Uterus (tissue), 4 donors: Measurements from ENCODE around the gene TMEM11. TPM values are rescaled to one million over a fixed set of nuclear protein-coding genes. Genes with fewer than 3 reads are reported as not detected.

Experiments used
- DNase-seq, 2 donors: peaks; one replicate each; pipeline ENCODE4 v3.0.0-alpha.2; 2019 to 2020
- H3K27ac ChIP-seq, 2 donors: fragments of 200-600 bp; sonication (generic); 1 replicate in 1 of 2; 2 replicates in 1 of 2; pipeline ENCODE4 v1.5.1; 2016 to 2018
- H3K27me3 ChIP-seq, 2 donors: fragments of 200-600 bp; sonication (generic); one replicate each; pipeline ENCODE4 v1.5.1; 2018 to 2019; ENCODE audit warnings: control low read depth in 1 of 2
- H3K36me3 ChIP-seq, 2 donors: fragments of 200-600 bp; sonication (generic); one replicate each; pipeline ENCODE4 v1.5.1; 2019; ENCODE audit warnings: control low read depth in 1 of 2
- H3K4me1 ChIP-seq, 2 donors: fragments of 200-600 bp; sonication (generic); one replicate each; pipeline ENCODE4 v1.5.1; 2018 to 2019; ENCODE audit warnings: control low read depth in 1 of 2
- H3K4me3 ChIP-seq, 2 donors: fragments of 200-600 bp; sonication (generic); 1 replicate in 1 of 2; 2 replicates in 1 of 2; pipeline ENCODE4 v1.5.1; 2018 to 2019; ENCODE audit warnings: mild to moderate bottlenecking in 1 of 2
- H3K9me3 ChIP-seq, 2 donors: fragments of 200-600 bp; sonication (generic); one replicate each; pipeline ENCODE4 v1.5.1; 2019; ENCODE audit warnings: control low read depth in 1 of 2
- POLR2A ChIP-seq, 2 donors: fragments of 450-650 bp; IDR thresholded peaks; one replicate each; pipeline ENCODE4 v1.6.1; 2016; ENCODE audit warnings: antibody characterized with exemption in 2 of 2, mild to moderate bottlenecking in 1 of 2, moderate library complexity in 1 of 2
- intact Hi-C: fragments of 100-400 bp; cut with DNase I; formaldehyde crosslinking; loops from one replicate; pipeline ENCODE4 v1.15.1; 2023; ENCODE audit warnings: low total_unique reads
- total RNA-seq, 4 donors: library from RNA; depleted of rRNA in 3 of 4; stranded (reverse); fragments of >200 nt in 3 of 4; gene quantifications; one replicate each; pipeline versions ENCODE4 v1.1.0 to v1.2.4, GENCODE V29; 2014 to 2023
- TF ChIP-seq, protein P1 (sequence below), 4 experiments: fragments of 200-600 bp in 2 of 4; fragments of 450-650 bp in 2 of 4; sonication (generic) in 2 of 4; IDR thresholded peaks; one replicate each; pipeline ENCODE4 v1.5.1; 2016 to 2019; ENCODE audit warnings: antibody characterized with exemption in 4 of 4, mild to moderate bottlenecking in 2 of 4, moderate library complexity in 1 of 4
- donor health status: DM: yes; HTN: yes; CAD: no.

Gene TMEM11
- total RNA-seq, 4 donors from 2014 or later = 6.9 to 23.8 (median 15.3) TPM

DNA sequence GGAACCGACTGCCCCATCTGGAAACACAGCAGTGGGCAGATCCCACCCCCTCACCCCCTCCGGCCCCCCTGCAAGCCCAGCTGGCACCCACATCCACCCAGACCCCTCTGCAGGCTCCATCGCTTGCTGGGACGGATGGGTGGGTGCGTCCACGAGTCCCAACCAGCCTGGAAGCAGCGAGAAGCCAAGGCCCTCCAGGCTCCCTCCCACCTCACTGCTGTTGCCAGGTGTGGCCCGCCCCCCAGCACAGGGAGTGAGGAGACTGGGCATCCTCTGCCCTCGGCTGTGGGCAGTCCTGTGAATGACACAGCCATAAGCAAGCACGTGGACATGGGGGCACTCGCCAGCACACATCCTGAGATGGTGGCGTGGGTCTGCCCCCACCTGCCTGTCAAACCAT lies 11.4 kb downstream of the TMEM11 start:
- no peaks in the 10 kb centered on the region for H3K27me3 ChIP-seq
- DNase-seq = no peak
- no peaks in the 10 kb centered on the region for H3K4me1 ChIP-seq
- intact Hi-C loops = no loop called here
- no peak overlapping the region for H3K4me3 ChIP-seq
- no peaks in the 10 kb centered on the region for H3K9me3 ChIP-seq
- no peak overlapping the region for H3K27ac ChIP-seq
- H3K36me3 ChIP-seq = no peaks in the 10 kb centered on the region
- TF ChIP-seq, protein P1, sequence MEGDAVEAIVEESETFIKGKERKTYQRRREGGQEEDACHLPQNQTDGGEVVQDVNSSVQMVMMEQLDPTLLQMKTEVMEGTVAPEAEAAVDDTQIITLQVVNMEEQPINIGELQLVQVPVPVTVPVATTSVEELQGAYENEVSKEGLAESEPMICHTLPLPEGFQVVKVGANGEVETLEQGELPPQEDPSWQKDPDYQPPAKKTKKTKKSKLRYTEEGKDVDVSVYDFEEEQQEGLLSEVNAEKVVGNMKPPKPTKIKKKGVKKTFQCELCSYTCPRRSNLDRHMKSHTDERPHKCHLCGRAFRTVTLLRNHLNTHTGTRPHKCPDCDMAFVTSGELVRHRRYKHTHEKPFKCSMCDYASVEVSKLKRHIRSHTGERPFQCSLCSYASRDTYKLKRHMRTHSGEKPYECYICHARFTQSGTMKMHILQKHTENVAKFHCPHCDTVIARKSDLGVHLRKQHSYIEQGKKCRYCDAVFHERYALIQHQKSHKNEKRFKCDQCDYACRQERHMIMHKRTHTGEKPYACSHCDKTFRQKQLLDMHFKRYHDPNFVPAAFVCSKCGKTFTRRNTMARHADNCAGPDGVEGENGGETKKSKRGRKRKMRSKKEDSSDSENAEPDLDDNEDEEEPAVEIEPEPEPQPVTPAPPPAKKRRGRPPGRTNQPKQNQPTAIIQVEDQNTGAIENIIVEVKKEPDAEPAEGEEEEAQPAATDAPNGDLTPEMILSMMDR (IDR thresholded peaks at IDR 0.05) = no peak
- no peak for TF ChIP-seq POLR2A (IDR thresholded peaks at IDR 0.05)

- no peaks in the 10 kb centered on the region for H3K27me3 ChIP-seq
- intact Hi-C loops = no loop called here
- no peak overlapping the region for H3K4me3 ChIP-seq
- no peak overlapping the region for H3K27ac ChIP-seq
- H3K4me1 ChIP-seq = no peaks in the 10 kb centered on the region
- H3K9me3 ChIP-seq = no peaks in the 10 kb centered on the region
- H3K36me3 ChIP-seq = no peaks in the 10 kb centered on the region
- TF ChIP-seq, protein P1 (IDR thresholded peaks at IDR 0.05) = no peak
- TF ChIP-seq POLR2A (IDR thresholded peaks at IDR 0.05) = no peak
- no peak for DNase-seq
Measured at GRCh38 chr17:21201874-21202273, 12.1 kb downstream of the TMEM11 start.

- no peaks in the 10 kb centered on the region for H3K4me1 ChIP-seq
- DNase-seq = no peak
- TF ChIP-seq POLR2A (IDR thresholded peaks at IDR 0.05) = no peak
- TF ChIP-seq, protein P1 (IDR thresholded peaks at IDR 0.05) = no peak
- intact Hi-C loops = no loop called here
- no peaks in the 10 kb centered on the region for H3K27me3 ChIP-seq
- no peak overlapping the region for H3K4me3 ChIP-seq
- no peaks in the 10 kb centered on the region for H3K36me3 ChIP-seq
- H3K27ac ChIP-seq = no peak overlapping the region
- H3K9me3 ChIP-seq = no peaks in the 10 kb centered on the region
Measured at GRCh38 chr17:21201298-21201595, 12.7 kb downstream of the TMEM11 start.

DNA sequence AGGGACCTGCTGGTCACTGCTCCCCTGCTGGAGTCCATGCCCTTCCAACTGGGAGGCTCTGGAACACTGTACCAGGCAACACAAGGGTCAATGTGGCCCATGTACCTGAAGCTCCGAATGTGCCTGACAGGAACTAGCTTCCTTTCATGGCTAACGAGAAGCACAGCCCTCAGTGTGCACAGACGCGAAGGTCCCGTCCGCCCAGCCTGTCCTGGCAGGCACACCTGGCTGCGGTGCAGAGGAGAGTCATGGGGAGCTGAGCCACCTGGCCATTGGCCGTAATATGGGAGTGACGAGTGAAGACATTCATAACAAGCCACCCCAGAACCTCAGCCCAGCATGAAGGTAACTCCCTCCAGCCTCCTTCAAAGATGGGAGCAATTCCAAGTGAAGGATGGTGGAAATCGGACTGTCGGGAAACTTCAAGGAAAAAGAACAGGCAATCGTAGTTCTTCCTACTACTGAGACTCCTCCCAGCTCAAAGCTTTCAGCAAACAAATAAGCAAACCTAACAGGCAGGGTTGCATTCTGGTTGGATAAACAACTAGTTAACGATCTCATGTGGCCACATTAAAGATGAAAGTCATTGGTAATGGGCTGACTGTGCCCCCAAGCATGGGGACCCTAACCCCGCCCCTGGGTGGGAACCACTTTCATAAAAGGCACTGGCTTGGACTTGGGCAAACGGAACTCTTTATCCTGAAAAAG lies 13.2 kb downstream of the TMEM11 start:
- Histone ChIP-seq H3K27me3 (no peaks in the 10 kb centered on the region), H3K4me3 (no peak overlapping the region), H3K36me3 (no peaks in the 10 kb centered on the region), H3K4me1 (no peaks in the 10 kb centered on the region), H3K9me3 (no peaks in the 10 kb centered on the region), H3K27ac (no peak overlapping the region)
- TF ChIP-seq, protein P1 (IDR thresholded peaks at IDR 0.05) = no peak
- no peak for TF ChIP-seq POLR2A (IDR thresholded peaks at IDR 0.05)
- intact Hi-C loops = no loop called here
- no peak for DNase-seq

- TF ChIP-seq, protein P1 (IDR thresholded peaks at IDR 0.05) = no peak
- TF ChIP-seq POLR2A (IDR thresholded peaks at IDR 0.05) = no peak
- no peak for DNase-seq
- Histone ChIP-seq H3K27me3 (no peaks in the 10 kb centered on the region), H3K9me3 (no peaks in the 10 kb centered on the region), H3K27ac (no peak overlapping the region), H3K4me1 (no peaks in the 10 kb centered on the region), H3K36me3 (no peaks in the 10 kb centered on the region), H3K4me3 (no peak overlapping the region)
- intact Hi-C loops = no loop called here
Measured at GRCh38 chr17:21199856-21200255, 14.1 kb downstream of the TMEM11 start.
